Mesothelial cell of epicardium (in vitro differentiated cells): ENCODE measurements around the gene DHRS3. TPM values are rescaled to one million over a fixed set of nuclear protein-coding genes. Genes with fewer than 3 reads are reported as not detected.

Source experiments
- DNase-seq, 2 experiments: peaks; one replicate each; pipeline ENCODE4 v3.0.0; 2021; ENCODE audit warnings: low spot score in 2 of 2; ENCODE audit not compliant: unreplicated experiment in 2 of 2
- H3K27ac Mint-ChIP-seq: 2 replicates; pipeline ENCODE4 v1.8.0; 2021; ENCODE audit warnings: mixed read lengths
- H3K27me3 Mint-ChIP-seq: 2 replicates; pipeline ENCODE4 v1.8.0; 2021; ENCODE audit warnings: low read depth, mixed read lengths
- H3K36me3 Mint-ChIP-seq: 2 replicates; pipeline ENCODE4 v1.8.0; 2021; ENCODE audit warnings: mixed read lengths
- H3K4me1 Mint-ChIP-seq: 2 replicates; pipeline ENCODE4 v1.8.0; 2021; ENCODE audit warnings: mixed read lengths
- H3K4me3 Mint-ChIP-seq: 2 replicates; pipeline ENCODE4 v1.8.0; 2021; ENCODE audit warnings: mild to moderate bottlenecking, moderate library complexity, mixed read lengths
- H3K9me3 Mint-ChIP-seq: 2 replicates; pipeline ENCODE4 v1.8.0; 2021; ENCODE audit warnings: mixed read lengths
- total RNA-seq: library from RNA; stranded (reverse); gene quantifications from 3 replicates; pipeline ENCODE4 v1.2.1, GENCODE V29; 2021
- TF ChIP-seq, protein P1 (sequence below): fragments of 200-600 bp; sonication (generic); IDR thresholded peaks from one replicate; pipeline ENCODE4 v1.5.0; 2021; ENCODE audit warnings: antibody characterized with exemption; ENCODE audit not compliant: unreplicated experiment

The DHRS3 gene, protein sequence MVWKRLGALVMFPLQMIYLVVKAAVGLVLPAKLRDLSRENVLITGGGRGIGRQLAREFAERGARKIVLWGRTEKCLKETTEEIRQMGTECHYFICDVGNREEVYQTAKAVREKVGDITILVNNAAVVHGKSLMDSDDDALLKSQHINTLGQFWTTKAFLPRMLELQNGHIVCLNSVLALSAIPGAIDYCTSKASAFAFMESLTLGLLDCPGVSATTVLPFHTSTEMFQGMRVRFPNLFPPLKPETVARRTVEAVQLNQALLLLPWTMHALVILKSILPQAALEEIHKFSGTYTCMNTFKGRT
- 1,067 to 1,086 TPM (median 1,071 TPM) in 3 replicates for total RNA-seq

DNA sequence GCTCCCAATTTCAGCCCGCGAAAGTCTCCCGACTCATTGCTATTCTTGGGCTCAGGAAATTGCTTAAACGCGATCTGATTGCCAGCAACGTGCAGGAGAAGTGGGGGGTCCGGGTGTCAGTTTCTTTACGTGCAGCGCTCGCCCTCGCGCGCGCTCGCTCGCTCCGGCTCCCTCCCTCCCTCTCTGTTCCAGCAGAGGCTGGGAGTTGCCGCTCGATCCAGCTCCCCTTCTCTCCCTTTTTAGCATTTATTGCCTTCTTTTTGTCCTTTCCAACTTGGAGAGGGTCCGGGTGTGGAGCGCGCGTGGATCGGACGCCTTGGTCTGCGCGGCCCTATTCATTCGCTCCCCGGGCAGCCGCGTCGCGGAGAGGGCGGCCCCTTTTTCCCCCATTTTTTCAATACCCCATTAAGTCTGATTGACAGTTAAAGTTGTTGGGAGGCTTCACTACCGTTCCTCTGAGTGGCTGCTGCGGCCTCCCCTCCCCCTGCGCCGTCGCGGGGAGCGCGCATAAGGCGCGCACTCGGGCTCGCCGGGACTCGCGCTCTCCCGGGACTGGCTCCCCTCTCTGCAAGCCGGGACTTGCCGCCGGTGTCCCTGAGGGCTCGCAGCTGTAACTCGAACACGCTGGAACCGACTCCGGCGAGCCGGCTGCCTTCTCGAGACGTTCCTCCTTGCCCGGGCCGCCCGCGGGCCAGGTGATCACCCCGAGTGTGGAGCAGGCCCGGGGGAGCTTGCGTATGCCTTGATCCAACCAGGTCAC lies at the start of gene DHRS3:
Gene DHRS3 (minus strand): TSS at position 310 of the 760 bp plus-strand sequence. CDS start 862 bp downstream, outside the sequence.
- Mint-ChIP-seq H3K4me1 (peaks cover 64% of the 10 kb centered on the region), H3K27me3 (no peaks in the 10 kb centered on the region), H3K27ac (peak within 1 kb of the TSS; percentile 100), H3K9me3 (no peaks in the 10 kb centered on the region), H3K36me3 (peaks cover 33% of the 10 kb centered on the region), H3K4me3 (peak within 1 kb of the TSS; percentile 99)
- DNase-seq = peak; percentile 77 to 92
- TF ChIP-seq, protein P1, sequence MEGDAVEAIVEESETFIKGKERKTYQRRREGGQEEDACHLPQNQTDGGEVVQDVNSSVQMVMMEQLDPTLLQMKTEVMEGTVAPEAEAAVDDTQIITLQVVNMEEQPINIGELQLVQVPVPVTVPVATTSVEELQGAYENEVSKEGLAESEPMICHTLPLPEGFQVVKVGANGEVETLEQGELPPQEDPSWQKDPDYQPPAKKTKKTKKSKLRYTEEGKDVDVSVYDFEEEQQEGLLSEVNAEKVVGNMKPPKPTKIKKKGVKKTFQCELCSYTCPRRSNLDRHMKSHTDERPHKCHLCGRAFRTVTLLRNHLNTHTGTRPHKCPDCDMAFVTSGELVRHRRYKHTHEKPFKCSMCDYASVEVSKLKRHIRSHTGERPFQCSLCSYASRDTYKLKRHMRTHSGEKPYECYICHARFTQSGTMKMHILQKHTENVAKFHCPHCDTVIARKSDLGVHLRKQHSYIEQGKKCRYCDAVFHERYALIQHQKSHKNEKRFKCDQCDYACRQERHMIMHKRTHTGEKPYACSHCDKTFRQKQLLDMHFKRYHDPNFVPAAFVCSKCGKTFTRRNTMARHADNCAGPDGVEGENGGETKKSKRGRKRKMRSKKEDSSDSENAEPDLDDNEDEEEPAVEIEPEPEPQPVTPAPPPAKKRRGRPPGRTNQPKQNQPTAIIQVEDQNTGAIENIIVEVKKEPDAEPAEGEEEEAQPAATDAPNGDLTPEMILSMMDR = no peak

DNA sequence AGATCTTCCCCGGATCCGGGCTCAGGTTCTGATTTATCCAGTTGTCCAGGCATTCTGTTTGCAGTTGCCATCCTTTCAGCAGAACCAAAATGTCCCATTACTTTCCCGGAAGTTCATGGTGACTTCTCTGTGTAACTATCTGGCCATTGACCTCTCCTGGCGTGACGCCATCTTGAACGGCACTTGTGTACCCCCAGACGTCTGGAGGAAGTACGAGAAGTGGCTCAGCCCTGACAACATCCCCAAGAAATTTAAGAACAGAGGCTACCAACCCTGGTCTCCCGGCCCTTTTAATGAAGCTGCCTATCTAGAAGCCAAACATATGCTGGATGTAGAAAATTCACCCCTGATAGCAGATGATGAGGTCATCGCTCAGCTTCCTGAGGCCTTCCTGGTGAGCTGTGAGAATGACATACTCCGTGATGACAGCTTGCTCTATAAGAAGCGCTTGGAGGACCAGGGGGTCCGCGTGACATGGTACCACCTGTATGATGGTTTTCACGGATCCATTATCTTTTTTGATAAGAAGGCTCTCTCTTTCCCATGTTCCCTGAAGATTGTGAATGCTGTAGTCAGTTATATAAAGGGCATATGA lies 48.2 kb upstream of the DHRS3 start:
- TF ChIP-seq, protein P1 = no peak
- H3K27ac Mint-ChIP-seq = no peak overlapping the region
- peaks cover 3% of the 10 kb centered on the region for H3K27me3 Mint-ChIP-seq
- H3K4me1 Mint-ChIP-seq = peaks cover 2% of the 10 kb centered on the region
- H3K36me3 Mint-ChIP-seq = peaks cover 2% of the 10 kb centered on the region
- no peak for DNase-seq
- peaks cover 16% of the 10 kb centered on the region for H3K9me3 Mint-ChIP-seq
- H3K4me3 Mint-ChIP-seq = no peak overlapping the region

DNA sequence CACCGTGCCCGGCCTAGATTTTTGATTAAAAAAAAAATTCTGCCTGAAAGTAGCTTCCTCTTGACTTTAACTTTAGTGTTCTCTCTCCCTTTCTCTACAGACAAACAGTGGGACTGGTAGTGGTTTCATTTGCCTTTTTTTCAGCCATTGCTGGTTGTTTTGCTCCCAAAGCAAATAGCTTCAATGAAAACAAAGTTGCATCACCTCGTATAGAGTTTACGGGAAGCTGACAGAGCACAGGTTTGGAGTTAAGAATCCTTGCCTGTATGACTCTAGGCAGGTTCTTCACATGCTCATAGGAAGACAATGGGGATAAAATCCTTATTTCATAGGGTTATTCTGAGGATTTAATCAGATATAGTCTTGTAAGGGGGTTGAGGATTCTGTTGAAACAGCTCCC lies 47.5 kb upstream of the DHRS3 start:
- DNase-seq = no peak
- H3K27me3 Mint-ChIP-seq = no peaks in the 10 kb centered on the region
- peaks cover 2% of the 10 kb centered on the region for H3K36me3 Mint-ChIP-seq
- no peak overlapping the region for H3K27ac Mint-ChIP-seq
- TF ChIP-seq, protein P1 = no peak
- peaks cover 16% of the 10 kb centered on the region for H3K9me3 Mint-ChIP-seq
- no peak overlapping the region for H3K4me3 Mint-ChIP-seq
- H3K4me1 Mint-ChIP-seq = peaks cover 2% of the 10 kb centered on the region

DNA sequence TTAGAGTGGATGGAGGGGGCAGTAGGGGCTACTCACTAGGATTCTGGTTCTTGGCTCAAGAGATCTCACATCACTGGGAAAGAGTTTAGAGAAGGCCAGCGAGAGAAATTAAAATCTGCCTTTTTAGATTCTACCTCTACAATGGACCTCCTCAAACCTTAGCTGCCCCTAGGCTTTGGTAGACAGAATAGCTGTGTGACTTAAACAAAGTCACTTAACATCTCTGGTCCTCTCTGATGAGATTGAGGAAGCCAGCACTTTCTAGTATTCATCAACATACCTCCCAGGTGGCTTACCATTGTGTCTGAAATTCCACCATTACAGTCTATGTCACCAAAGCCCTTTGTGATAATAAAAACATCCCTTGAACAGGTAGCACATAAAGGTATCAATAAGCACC lies 44.5 kb upstream of the DHRS3 start:
- H3K4me1 Mint-ChIP-seq = peaks cover 6% of the 10 kb centered on the region
- peaks cover 4% of the 10 kb centered on the region for H3K9me3 Mint-ChIP-seq
- DNase-seq = no peak
- no peaks in the 10 kb centered on the region for H3K36me3 Mint-ChIP-seq
- no peaks in the 10 kb centered on the region for H3K27me3 Mint-ChIP-seq
- TF ChIP-seq, protein P1 = no peak
- H3K4me3 Mint-ChIP-seq = no peak overlapping the region
- no peak overlapping the region for H3K27ac Mint-ChIP-seq

DNA sequence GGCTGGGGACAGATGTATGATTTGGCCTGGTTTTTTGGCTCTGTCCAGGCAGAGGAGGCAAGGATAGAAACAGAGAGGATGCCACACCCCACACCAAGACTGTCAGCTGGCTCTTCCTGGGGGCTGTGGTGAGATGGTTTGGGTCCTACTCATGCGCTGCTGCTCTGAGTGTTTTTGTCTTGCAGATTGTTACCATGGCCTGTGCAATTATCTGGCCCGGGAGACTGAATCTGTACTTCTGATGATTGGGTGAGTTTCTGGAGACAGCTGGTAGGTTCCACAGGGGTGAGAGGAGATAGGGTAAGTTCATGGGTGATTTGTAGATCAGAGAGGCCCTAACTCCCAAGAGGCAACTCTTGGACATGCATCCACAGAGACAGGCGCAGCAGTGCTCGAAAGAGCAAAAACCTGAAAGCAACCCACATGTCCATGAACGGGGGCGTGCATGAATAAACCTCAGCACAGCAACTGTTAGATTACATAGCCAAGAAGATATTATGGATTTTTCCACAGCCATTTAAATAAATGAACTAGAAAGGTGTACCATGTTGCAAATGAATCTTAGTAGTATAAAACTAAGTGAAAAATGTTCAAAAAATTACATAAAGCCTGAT lies 43.7 kb upstream of the DHRS3 start:
- H3K4me1 Mint-ChIP-seq = peaks cover 6% of the 10 kb centered on the region
- H3K4me3 Mint-ChIP-seq = no peak overlapping the region
- TF ChIP-seq, protein P1 = no peak
- no peak overlapping the region for H3K27ac Mint-ChIP-seq
- no peaks in the 10 kb centered on the region for H3K27me3 Mint-ChIP-seq
- no peaks in the 10 kb centered on the region for H3K36me3 Mint-ChIP-seq
- DNase-seq = no peak
- peaks cover 8% of the 10 kb centered on the region for H3K9me3 Mint-ChIP-seq
